ENCODE results near the gene ASPM.
A peak's percentile ranks its signal among the peaks of the same experiment; 100 is the strongest.

ASPM gene

GRCh38 chr1:197181982-197182381, 35.5 kb upstream of the ASPM start:
- H3K4me3 ChIP-seq = no peak overlapping the region
- no peaks in the 10 kb centered on the region for H3K4me1 ChIP-seq
- H3K36me3 ChIP-seq = peaks cover 39 to 67% (median 48%) of the 10 kb centered on the region in 3 donors
- TF ChIP-seq CTCF (IDR thresholded peaks at IDR 0.05) = no peak
- H3K9me3 ChIP-seq = no peaks in the 10 kb centered on the region
- no peak for DNase-seq
- intact Hi-C loops (cut with DNase I; ENCODE audit: low total_unique reads) = no loop called here
- H3K27ac ChIP-seq = no peak overlapping the region
- H3K27me3 ChIP-seq = no peaks in the 10 kb centered on the region

- no peak for DNase-seq
- intact Hi-C loops (cut with DNase I; ENCODE audit: low total_unique reads) = no loop called here
- no peaks in the 10 kb centered on the region for H3K9me3 ChIP-seq
- no peak overlapping the region for H3K4me3 ChIP-seq
- H3K27me3 ChIP-seq = no peaks in the 10 kb centered on the region
- no peaks in the 10 kb centered on the region for H3K4me1 ChIP-seq
- H3K27ac ChIP-seq = no peak overlapping the region
- peaks cover 37 to 63% (median 48%) of the 10 kb centered on the region in 3 donors for H3K36me3 ChIP-seq
- TF ChIP-seq CTCF (IDR thresholded peaks at IDR 0.05) = peak; percentile 40 to 41
Observed at GRCh38 chr1:197180252-197180878, 33.9 kb upstream of the ASPM start.

- Histone ChIP-seq H3K27me3 (no peaks in the 10 kb centered on the region), H3K27ac (no peak overlapping the region), H3K36me3 (peaks cover 48 to 64% (median 51%) of the 10 kb centered on the region in 3 donors), H3K9me3 (no peaks in the 10 kb centered on the region), H3K4me1 (no peaks in the 10 kb centered on the region), H3K4me3 (no peak overlapping the region)
- intact Hi-C loops (cut with DNase I; ENCODE audit: low total_unique reads) = no loop called here
- no peak for DNase-seq
- TF ChIP-seq CTCF (IDR thresholded peaks at IDR 0.05) = no peak
Observed at GRCh38 chr1:197178998-197179397, 32.5 kb upstream of the ASPM start.

- no peak for DNase-seq
- TF ChIP-seq CTCF (IDR thresholded peaks at IDR 0.05) = no peak
- H3K27me3 ChIP-seq = no peaks in the 10 kb centered on the region
- H3K36me3 ChIP-seq = peaks cover 50 to 57% (median 51%) of the 10 kb centered on the region in 3 donors
- no peak overlapping the region for H3K4me3 ChIP-seq
- H3K4me1 ChIP-seq = no peaks in the 10 kb centered on the region
- intact Hi-C loops (cut with DNase I; ENCODE audit: low total_unique reads) = no loop called here
- no peak overlapping the region for H3K27ac ChIP-seq
- H3K9me3 ChIP-seq = no peaks in the 10 kb centered on the region
Observed at GRCh38 chr1:197174818-197175217, 28.3 kb upstream of the ASPM start.

- intact Hi-C loops (cut with DNase I; ENCODE audit: low total_unique reads) = no loop called here
- H3K36me3 ChIP-seq = peaks cover 41 to 57% (median 46%) of the 10 kb centered on the region in 3 donors
- no peaks in the 10 kb centered on the region for H3K27me3 ChIP-seq
Observed at GRCh38 chr1:197173571-197174507, 27.4 kb upstream of the ASPM start.

More at GRCh38 chr1:197173571-197174507, 27.4 kb upstream of the ASPM start:
- no peaks in the 10 kb centered on the region for H3K9me3 ChIP-seq
- DNase-seq = no peak
- no peak overlapping the region for H3K27ac ChIP-seq
- TF ChIP-seq CTCF (IDR thresholded peaks at IDR 0.05) = no peak
- H3K4me1 ChIP-seq = no peaks in the 10 kb centered on the region
- no peak overlapping the region for H3K4me3 ChIP-seq

Data from tibial artery (tissue), 4 donors.